Activated T-cell treated with anti-CD3 and anti-CD28 coated beads, Interleukin-2, amount 50 U/mL, for 48 hours (primary cell): Measurements from ENCODE around the gene ZFYVE28.

Experiments
- DNase-seq, 2 experiments: peaks; one replicate each; pipeline ENCODE4 v3.0.0-alpha.2; 2020

ZFYVE28 gene

GRCh38 chr4:2427383-2428334 is 9.2 kb upstream of the ZFYVE28 start:
- no peak for DNase-seq

DNA sequence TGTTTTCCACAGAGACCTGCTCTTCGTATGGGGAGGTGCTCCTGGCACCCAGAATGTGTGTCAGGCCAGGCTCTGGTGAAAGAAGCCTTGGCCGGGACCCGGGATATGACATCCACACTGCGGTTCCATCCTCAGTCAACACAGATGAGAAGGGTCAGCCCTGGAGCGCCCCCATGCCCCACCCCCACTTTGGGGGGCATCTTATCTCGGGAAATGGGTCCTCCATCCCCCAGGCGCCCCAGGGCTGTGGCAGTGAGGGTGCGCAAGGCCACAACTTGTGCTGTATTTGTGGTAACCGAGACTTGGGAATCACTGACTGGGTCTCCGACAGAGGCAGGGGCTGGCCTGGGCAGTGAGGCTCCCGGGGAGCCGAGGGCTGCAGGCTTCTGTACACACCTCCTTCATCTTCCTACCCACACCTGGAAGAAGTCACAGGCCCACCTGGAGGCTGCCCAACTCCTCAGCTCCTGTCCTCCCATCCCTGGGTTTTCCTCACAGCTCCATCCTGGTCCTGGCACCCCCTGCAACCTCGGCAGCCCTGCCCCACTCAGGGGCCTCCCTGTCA is 8.3 kb upstream of the ZFYVE28 start:
- DNase-seq, result no peak

DNA sequence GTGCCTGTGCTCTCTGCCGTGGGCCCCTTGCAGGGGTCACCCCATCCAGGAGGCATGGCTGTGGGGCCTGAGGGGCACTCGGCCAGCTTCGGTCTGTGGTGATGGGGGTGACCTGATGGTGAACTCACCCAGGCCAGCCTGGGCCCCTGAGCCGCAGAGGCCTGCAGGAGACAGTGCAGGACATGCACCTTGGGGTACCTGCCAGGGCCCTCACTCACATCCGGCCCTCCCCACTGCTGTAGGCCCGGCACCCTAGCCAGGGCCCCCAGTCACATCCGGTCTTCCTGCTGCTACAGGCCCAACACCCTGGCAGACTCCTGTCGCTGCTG is 7.6 kb upstream of the ZFYVE28 start:
- no peak for DNase-seq

DNA sequence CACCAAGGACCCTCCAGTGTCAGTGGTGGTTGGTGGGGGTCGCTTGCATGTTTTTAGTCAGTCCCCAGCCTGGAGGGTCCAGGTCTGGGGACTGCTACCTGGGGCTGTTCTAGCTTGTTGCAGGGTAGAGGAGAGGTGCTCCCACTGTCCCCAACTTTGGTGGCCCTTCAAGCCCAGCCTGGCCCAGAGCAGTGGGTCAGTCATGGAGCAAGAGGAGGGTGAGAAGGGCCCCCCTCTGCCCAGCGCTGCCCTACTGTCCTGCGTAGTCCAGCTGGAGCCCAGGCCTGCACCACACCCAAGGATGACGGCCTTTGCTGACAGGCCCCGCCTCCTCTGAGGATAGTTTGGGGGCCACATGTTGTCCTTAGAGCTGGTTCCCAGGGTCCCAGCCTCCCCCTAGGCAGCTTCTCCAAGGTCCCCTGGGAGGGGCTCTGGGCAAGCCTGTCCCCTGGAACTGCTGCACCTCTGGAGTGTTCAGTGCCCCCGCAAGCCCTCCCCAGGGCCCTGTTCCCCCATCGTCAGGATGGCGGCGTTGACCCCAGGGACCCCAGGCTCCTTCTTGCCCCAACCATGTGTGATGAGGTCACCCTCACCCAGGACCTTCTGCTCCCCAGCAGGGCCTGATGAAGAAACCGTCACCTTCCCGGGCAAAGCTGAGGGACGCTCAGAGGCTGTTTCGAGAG is 7.1 kb upstream of the ZFYVE28 start:
- DNase-seq, result no peak

DNA sequence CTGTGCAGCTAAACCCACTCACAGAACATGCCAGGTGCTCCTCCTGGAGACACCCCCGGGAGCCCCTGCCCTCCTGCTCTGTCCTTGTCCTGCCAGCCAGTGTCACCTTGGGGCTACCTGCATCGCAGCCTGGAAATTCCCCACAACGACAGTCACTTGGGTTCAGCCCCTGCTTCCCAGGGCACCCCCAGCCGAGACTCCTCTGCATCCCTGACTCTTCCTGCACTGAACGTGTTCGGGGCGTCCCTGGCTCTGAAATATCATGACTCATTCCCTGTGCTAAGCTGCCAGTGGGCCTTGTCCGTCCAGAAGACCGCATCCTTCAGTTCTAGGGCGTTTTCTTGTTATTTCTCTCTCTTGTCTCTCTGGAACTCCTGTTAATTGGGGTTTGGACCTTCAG is 6.1 kb upstream of the ZFYVE28 start:
- DNase-seq, result no peak

DNA sequence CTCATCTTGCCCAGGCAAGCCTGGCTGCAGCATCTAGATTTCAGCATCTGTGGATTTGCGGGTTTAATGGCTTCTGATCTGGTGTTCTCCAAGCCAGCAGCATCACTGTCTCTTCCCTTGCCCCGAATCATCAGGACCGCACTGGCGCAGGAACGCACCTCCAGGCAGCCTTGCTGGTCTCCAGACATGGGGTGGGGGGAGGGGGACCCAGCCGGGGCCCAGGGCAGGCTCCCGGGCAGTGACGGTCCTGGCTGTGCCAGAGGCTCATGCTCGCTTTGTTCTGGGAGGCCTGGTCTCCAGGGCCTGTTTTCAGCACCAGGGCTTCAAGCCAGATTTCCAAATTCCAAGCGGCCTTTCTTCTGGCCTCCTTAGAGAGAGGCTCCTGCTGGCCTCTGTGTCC is 5.2 kb upstream of the ZFYVE28 start:
- DNase-seq, result no peak

DNA sequence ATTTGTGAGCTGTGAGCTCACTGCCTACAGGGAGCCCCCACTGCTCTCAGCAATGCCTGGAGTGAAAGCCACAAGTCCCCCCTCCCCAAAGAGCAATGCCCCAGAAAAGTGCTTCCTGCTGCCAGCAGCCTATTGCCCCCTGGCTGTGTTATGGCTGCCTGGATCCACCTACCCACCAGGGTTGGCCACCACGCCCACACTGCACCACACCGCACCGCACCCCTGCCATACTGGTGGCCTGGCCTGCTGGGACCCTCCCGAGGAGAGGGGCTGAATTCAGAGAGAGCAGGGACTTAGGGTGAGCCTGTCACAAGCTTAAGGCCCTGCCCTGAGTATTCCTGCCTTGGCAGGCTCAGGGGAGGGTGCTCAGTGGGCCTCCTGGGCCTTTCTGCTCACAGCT is 4.6 kb upstream of the ZFYVE28 start:
- no peak for DNase-seq

- DNase-seq, result no peak
Measured at GRCh38 chr4:2421928-2422327, 3.5 kb upstream of the ZFYVE28 start.

DNA sequence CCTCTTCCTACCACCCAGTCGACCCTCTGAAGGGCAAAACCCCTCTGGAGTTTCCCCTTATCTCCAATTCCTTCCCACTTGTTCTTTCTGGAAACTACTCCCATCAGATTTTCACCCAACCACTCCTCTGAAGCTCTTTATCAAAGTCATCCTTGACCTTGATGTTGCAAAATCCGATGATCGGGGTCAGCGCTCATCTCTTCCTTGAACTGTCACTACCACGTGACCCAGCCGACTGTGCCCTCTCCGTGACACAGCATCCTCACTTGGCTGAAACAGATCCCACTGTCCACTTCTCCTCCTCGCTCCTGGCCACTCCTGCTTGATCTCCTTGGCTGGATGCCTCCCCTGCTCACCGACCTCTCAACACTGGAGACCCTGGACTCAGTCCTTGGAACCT is 1.4 kb upstream of the ZFYVE28 start:
- DNase-seq, result no peak

GRCh38 chr4:2418650-2419571 is 466 bp upstream of the ZFYVE28 start, which contains the start of gene CFAP99:
Gene CFAP99, plus strand, starts transcription at chr4:2418955.
- DNase-seq, result peak; percentile 98

- DNase-seq, result peak; percentile 38 to 48
Measured at GRCh38 chr4:2417226-2417764, 1.1 kb downstream of the ZFYVE28 start.

- peak; percentile 38 to 45 for DNase-seq
Measured at GRCh38 chr4:2416564-2417225, 1.8 kb downstream of the ZFYVE28 start.

DNA sequence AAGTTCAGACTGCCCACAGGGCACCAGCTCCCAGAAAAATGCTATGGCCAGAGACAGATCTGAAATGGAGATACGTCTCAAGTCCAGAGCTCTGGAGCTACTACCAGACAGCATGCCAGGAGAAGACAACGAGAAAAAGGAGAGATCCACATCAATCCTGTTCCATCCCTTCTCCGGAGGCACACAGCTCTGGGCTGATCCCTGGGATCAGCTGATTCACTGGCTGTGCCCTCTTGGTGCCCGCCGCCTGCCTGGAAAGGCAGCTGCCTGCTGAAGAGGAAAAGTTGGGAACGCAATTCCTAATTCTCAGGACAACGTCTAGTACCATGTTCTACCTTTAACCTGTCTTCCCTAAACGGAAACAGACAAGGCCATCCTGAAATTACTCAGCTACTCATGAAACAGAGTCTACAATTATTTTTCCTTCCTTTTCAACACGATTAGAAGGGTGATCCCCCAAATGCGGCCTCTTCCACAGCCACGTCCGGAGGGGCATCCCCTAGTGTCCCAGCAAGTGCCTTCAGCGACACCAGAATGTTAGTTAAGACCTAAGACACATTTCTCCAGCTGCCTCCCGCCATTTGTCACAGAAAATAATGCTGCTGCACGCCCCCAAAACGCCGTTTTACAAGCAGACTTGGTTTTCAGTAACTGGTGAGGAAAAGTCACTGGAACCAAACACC is 2.4 kb downstream of the ZFYVE28 start:
- DNase-seq, result peak in 1 of 2 experiments; percentile 41

DNA sequence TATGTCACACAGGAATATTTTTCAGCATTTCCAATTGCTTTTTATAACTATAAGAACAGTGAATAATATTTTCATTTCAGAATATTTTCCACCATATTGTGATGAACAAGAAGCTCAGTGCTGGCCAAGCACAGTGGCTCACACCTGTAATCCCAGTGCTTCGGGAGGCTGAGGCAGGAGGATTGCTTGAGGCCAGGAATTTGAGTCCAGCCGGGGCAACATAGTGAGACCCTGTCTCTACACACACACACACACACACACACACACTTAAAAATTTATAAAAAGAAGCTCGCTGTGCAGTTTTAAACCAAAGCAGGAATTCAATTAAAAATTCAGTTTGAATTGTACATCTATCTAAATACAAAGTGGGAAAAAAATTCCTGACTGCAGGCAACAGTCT is 3.2 kb downstream of the ZFYVE28 start:
- DNase-seq, result no peak

GRCh38 chr4:2413821-2414610 is 4.4 kb downstream of the ZFYVE28 start:
- DNase-seq, result peak; percentile 57 to 59

DNA sequence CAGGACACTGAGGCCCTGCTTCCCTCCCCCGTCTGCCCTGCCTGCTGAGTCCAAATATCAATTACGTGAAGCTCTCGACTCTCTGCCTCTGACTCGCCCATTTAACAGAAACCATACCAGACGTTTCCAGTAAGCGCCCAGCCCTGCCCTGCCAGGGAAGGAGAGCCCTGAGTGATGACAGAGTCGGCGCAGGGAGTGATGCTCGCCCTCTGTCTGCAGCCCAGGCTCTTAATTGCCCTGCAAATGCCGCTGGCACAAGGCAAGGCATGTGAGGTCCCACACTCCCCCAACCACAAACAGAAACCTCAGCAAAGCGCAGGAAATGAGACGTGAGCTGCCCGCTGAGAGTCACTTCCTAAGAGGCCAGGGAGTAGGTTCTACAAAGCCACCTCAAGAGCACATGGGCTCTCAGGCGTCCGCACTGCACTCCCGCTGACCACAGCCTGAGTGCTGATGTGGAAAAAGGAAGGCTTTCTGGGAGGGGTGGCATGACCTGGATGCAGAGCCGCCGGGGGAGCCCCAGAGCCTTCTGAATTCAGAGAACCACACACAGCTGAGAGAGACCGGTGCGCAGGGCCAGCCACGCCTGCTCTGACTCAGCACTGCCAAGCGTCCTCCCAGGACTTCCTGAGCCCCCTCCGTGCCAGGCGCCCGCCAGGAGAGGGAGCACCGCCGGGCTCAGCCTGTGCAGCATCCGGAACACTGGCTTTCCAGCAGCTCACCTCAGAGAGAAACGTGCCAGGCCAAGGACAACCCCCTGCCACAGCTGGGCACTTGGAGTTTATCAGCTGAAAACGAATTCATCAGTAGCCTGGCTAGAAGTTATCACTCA is 5.3 kb downstream of the ZFYVE28 start:
- peak; percentile 90 for DNase-seq

DNA sequence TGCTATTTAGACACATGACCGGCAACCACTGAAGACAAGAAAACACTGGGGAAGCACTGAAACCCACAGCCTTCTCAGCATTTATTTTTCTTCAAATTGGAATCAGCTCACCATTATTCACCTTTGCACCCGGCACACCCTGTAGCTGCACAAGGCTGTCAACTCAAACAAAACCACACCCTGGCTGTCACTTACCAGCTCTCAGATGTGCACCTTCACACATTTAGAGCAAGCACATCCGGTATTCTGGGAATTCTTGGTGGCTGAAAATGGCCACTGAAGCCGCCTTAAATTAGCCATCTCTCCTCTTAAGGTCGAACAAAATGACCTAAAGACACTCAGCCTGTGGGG is 5.9 kb downstream of the ZFYVE28 start:
- no peak for DNase-seq

GRCh38 chr4:2411786-2412510 is 6.5 kb downstream of the ZFYVE28 start:
- DNase-seq, result peak; percentile 56 to 62

GRCh38 chr4:2409381-2409783 is 9.1 kb downstream of the ZFYVE28 start:
- no peak for DNase-seq
